ENCODE measurements around the gene IL26.

Gene IL26

DNA sequence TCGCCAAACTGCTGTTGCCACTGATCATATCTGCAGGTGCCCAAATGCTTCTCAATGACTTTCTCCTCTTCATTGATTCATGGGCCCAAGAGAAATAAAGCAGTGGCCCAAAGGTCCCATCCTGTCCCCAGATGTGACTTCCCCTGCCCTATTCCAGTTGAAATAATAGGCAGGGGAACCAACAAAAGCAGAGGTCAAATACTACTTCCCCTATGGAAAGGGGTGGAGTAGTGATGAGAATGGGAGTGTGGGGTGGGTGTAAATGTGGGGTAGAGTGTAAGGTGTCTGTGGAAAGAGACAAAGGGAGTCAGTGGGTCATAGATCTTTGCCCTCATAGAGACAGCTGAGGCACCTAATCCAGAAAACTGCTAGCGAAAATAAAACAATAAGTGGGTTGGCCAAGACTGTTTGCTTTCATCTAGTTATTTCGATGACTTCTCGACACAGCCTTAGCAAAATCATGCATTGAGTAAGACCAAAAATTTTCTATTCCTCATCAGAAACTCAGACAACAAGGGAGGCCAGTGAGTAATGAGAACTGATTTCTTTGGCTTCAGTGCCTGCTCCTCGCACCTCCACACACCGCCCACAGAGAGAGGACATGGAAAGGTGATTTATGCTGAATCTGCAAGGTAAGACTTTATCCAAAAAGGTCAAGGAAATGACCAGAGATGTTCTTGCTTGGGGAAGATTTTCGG is 38.7 kb upstream of the IL26 start:
- H2AFZ ChIP-seq (ENCODE audit: low read length) = no peak overlapping the region
- H3K9me3 ChIP-seq (replicated peaks in 1 of 2; ENCODE audit: control insufficient read depth in 2 of 2, insufficient read depth in 1 of 2, low read depth in 1 of 2, low read length in 2 of 2) = no peaks in the 10 kb centered on the region
- no peak overlapping the region for H3K4ac ChIP-seq (ENCODE audit: low read length)
- H3K14ac ChIP-seq (ENCODE audit: low read length) = no peak overlapping the region
- no peak overlapping the region for H3K23ac ChIP-seq (ENCODE audit: low read depth, low read length, poor library complexity)
- WGBS, 2 donors (ENCODE audit: extremely low coverage in 2 of 2, insufficient read length in 2 of 2, insufficient replicate concordance in 1 of 2) = no CpG with 5 or more reads among the region's 7 CpGs
- no peak overlapping the region for H2BK12ac ChIP-seq (ENCODE audit: low read length)
- no peak overlapping the region for H2BK15ac ChIP-seq (ENCODE audit: low read length)
- H3K9ac ChIP-seq (ENCODE audit: low read depth, low read length, poor library complexity) = no peak overlapping the region
- no peak for DNase-seq (ENCODE audit: low spot score)
- H4K91ac ChIP-seq (ENCODE audit: low read depth, low read length, poor library complexity) = no peak overlapping the region
- H4K8ac ChIP-seq (ENCODE audit: low read depth, low read length) = no peak overlapping the region
- H2BK5ac ChIP-seq (ENCODE audit: low read length) = no peak overlapping the region
- H3K4me1 ChIP-seq (ENCODE audit: control insufficient read depth in 2 of 2, insufficient read depth in 1 of 2, low read depth in 1 of 2, low read length in 2 of 2) = peaks cover 0 to 4% of the 10 kb centered on the region in 2 donors
- no peak overlapping the region for H3K4me3 ChIP-seq (ENCODE audit: low read length in 2 of 2)
- H3K27me3 ChIP-seq (ENCODE audit: control insufficient read depth in 3 of 3, insufficient read depth in 3 of 3, low read depth in 1 of 3, low read length in 3 of 3) = peaks cover 0 to 5% (median 0%) of the 10 kb centered on the region in 3 experiments
- H2BK120ac ChIP-seq (ENCODE audit: low read depth, low read length) = no peak overlapping the region
- H3K4me2 ChIP-seq (ENCODE audit: insufficient read depth, low read length, poor library complexity, severe bottlenecking) = no peak overlapping the region
- no peak overlapping the region for H2AK5ac ChIP-seq (ENCODE audit: low read depth, low read length)
- no peak overlapping the region for H3K18ac ChIP-seq (ENCODE audit: low read length)
- H3K27ac ChIP-seq (replicated peaks; ENCODE audit: low read length) = no peak overlapping the region
- H3K36me3 ChIP-seq (replicated peaks in 1 of 2; ENCODE audit: control insufficient read depth in 2 of 2, insufficient read depth in 2 of 2, low read length in 2 of 2) = no peaks in the 10 kb centered on the region
- H3K79me1 ChIP-seq (ENCODE audit: low read depth, low read length) = no peaks in the 10 kb centered on the region

DNA sequence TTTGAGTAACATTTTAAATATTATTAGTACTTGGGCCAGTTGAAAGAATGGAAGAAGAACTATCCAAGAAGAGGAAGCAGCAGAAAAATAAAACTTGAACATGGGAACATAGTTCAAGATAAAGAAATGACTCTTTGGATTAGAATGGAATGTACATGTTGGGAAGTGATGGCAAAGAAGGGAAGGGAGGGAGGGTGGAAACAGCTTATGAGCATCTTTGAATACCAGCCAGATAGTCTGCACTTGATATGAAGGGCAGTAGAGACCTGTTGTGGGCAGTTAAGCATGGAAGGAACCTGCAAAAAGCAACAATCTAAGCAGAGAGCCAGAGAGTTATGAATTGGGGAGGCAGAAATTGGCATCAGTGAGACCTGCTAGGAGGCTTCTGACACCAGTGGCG is 37.8 kb upstream of the IL26 start:
- Histone ChIP-seq H2AK5ac (ENCODE audit: low read depth, low read length) (no peak overlapping the region), H3K9me3 (replicated peaks in 1 of 2; ENCODE audit: control insufficient read depth in 2 of 2, insufficient read depth in 1 of 2, low read depth in 1 of 2, low read length in 2 of 2) (no peaks in the 10 kb centered on the region), H3K4me1 (ENCODE audit: control insufficient read depth in 2 of 2, insufficient read depth in 1 of 2, low read depth in 1 of 2, low read length in 2 of 2) (peaks cover 0 to 4% of the 10 kb centered on the region in 2 donors), H2BK5ac (ENCODE audit: low read length) (no peak overlapping the region), H3K9ac (ENCODE audit: low read depth, low read length, poor library complexity) (no peak overlapping the region), H2AFZ (ENCODE audit: low read length) (no peak overlapping the region), H3K23ac (ENCODE audit: low read depth, low read length, poor library complexity) (no peak overlapping the region), H3K36me3 (replicated peaks in 1 of 2; ENCODE audit: control insufficient read depth in 2 of 2, insufficient read depth in 2 of 2, low read length in 2 of 2) (no peaks in the 10 kb centered on the region), H3K18ac (ENCODE audit: low read length) (no peak overlapping the region), H4K8ac (ENCODE audit: low read depth, low read length) (no peak overlapping the region), H3K4me3 (ENCODE audit: low read length in 2 of 2) (no peak overlapping the region), H3K27ac (replicated peaks; ENCODE audit: low read length) (no peak overlapping the region), H3K27me3 (ENCODE audit: control insufficient read depth in 3 of 3, insufficient read depth in 3 of 3, low read depth in 1 of 3, low read length in 3 of 3) (peaks cover 0 to 5% (median 0%) of the 10 kb centered on the region in 3 experiments), H2BK15ac (ENCODE audit: low read length) (no peak overlapping the region), H3K14ac (ENCODE audit: low read length) (no peak overlapping the region), H3K79me1 (ENCODE audit: low read depth, low read length) (no peaks in the 10 kb centered on the region), H3K4me2 (ENCODE audit: insufficient read depth, low read length, poor library complexity, severe bottlenecking) (no peak overlapping the region), H4K91ac (ENCODE audit: low read depth, low read length, poor library complexity) (no peak overlapping the region), H2BK12ac (ENCODE audit: low read length) (no peak overlapping the region), H2BK120ac (ENCODE audit: low read depth, low read length) (no peak overlapping the region), H3K4ac (ENCODE audit: low read length) (no peak overlapping the region)
- no CpG with 5 or more reads among the region's 1 CpG for WGBS, 2 donors (ENCODE audit: extremely low coverage in 2 of 2, insufficient read length in 2 of 2, insufficient replicate concordance in 1 of 2)
- DNase-seq (ENCODE audit: low spot score) = no peak

DNA sequence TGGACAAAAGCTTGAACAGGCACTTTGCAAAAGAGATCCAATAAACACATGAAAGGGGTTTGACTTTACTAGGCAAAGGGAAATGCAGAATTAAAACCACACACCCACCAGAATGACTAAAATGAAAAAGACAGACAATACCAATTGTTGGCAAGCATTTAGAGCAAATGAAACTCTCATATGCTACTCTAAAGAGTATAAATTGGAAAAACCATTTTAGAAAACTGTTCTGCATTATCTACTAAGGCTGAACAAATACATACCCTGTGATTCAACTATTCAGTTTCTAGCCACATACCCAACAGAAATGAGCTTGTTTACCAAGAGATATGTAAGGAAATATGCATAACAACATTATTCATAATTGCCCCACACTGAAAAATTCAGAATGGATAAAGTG is 36.3 kb upstream of the IL26 start:
- no peak overlapping the region for H2BK5ac ChIP-seq (ENCODE audit: low read length)
- H3K79me1 ChIP-seq (ENCODE audit: low read depth, low read length) = no peaks in the 10 kb centered on the region
- no peak overlapping the region for H2AK5ac ChIP-seq (ENCODE audit: low read depth, low read length)
- H3K23ac ChIP-seq (ENCODE audit: low read depth, low read length, poor library complexity) = no peak overlapping the region
- no peak overlapping the region for H4K91ac ChIP-seq (ENCODE audit: low read depth, low read length, poor library complexity)
- no peak overlapping the region for H3K27ac ChIP-seq (replicated peaks; ENCODE audit: low read length)
- H3K4ac ChIP-seq (ENCODE audit: low read length) = no peak overlapping the region
- no peak overlapping the region for H2BK120ac ChIP-seq (ENCODE audit: low read depth, low read length)
- H3K4me2 ChIP-seq (ENCODE audit: insufficient read depth, low read length, poor library complexity, severe bottlenecking) = no peak overlapping the region
- no peak overlapping the region for H4K8ac ChIP-seq (ENCODE audit: low read depth, low read length)
- no peak overlapping the region for H3K9ac ChIP-seq (ENCODE audit: low read depth, low read length, poor library complexity)
- no peak overlapping the region for H3K14ac ChIP-seq (ENCODE audit: low read length)
- H3K27me3 ChIP-seq (ENCODE audit: control insufficient read depth in 3 of 3, insufficient read depth in 3 of 3, low read depth in 1 of 3, low read length in 3 of 3) = peaks cover 0 to 5% (median 0%) of the 10 kb centered on the region in 3 experiments
- H2BK12ac ChIP-seq (ENCODE audit: low read length) = no peak overlapping the region
- H3K4me1 ChIP-seq (ENCODE audit: control insufficient read depth in 2 of 2, insufficient read depth in 1 of 2, low read depth in 1 of 2, low read length in 2 of 2) = peaks cover 0 to 3% of the 10 kb centered on the region in 2 donors
- no peak overlapping the region for H2BK15ac ChIP-seq (ENCODE audit: low read length)
- H3K9me3 ChIP-seq (replicated peaks in 1 of 2; ENCODE audit: control insufficient read depth in 2 of 2, insufficient read depth in 1 of 2, low read depth in 1 of 2, low read length in 2 of 2) = no peaks in the 10 kb centered on the region
- H2AFZ ChIP-seq (ENCODE audit: low read length) = no peak overlapping the region
- no peak overlapping the region for H3K4me3 ChIP-seq (ENCODE audit: low read length in 2 of 2)
- no peak for DNase-seq (ENCODE audit: low spot score)
- H3K36me3 ChIP-seq (replicated peaks in 1 of 2; ENCODE audit: control insufficient read depth in 2 of 2, insufficient read depth in 2 of 2, low read length in 2 of 2) = no peaks in the 10 kb centered on the region
- H3K18ac ChIP-seq (ENCODE audit: low read length) = no peak overlapping the region

DNA sequence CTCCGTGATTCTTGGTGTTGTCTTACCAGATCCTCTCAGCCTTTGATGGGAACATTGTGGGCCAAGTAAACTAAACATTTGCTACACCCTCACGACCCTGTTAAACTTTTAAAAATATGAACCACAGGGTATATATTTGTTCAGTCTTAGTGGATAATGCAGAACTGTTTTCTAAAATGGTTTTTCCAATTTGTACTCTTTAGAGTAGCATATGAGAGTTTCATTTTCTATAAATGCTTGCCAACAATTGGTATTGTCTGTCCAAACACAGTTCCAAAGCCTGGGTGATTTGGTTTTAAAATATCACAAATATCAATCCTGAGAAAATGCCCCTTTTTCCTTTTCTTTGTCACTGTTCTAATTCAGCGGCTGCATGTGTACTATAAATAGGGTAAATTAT is 34.5 kb upstream of the IL26 start:
- no peaks in the 10 kb centered on the region for H3K36me3 ChIP-seq (replicated peaks in 1 of 2; ENCODE audit: control insufficient read depth in 2 of 2, insufficient read depth in 2 of 2, low read length in 2 of 2)
- H3K23ac ChIP-seq (ENCODE audit: low read depth, low read length, poor library complexity) = no peak overlapping the region
- no peak overlapping the region for H2BK5ac ChIP-seq (ENCODE audit: low read length)
- H4K8ac ChIP-seq (ENCODE audit: low read depth, low read length) = no peak overlapping the region
- H3K9ac ChIP-seq (ENCODE audit: low read depth, low read length, poor library complexity) = no peak overlapping the region
- H3K27me3 ChIP-seq (ENCODE audit: control insufficient read depth in 3 of 3, insufficient read depth in 3 of 3, low read depth in 1 of 3, low read length in 3 of 3) = peaks cover 0 to 5% (median 0%) of the 10 kb centered on the region in 3 experiments
- no peak overlapping the region for H2BK15ac ChIP-seq (ENCODE audit: low read length)
- H3K4me2 ChIP-seq (ENCODE audit: insufficient read depth, low read length, poor library complexity, severe bottlenecking) = no peak overlapping the region
- no peak overlapping the region for H3K4ac ChIP-seq (ENCODE audit: low read length)
- DNase-seq (ENCODE audit: low spot score) = no peak
- no peak overlapping the region for H4K91ac ChIP-seq (ENCODE audit: low read depth, low read length, poor library complexity)
- no peak overlapping the region for H2AK5ac ChIP-seq (ENCODE audit: low read depth, low read length)
- H3K18ac ChIP-seq (ENCODE audit: low read length) = no peak overlapping the region
- WGBS, 2 donors (ENCODE audit: extremely low coverage in 2 of 2, insufficient read length in 2 of 2, insufficient replicate concordance in 1 of 2) = 100% methylated on average over 1 of the region's 3 CpGs; no CpG with 5 or more reads in 1 of the 2 donors
- peaks cover 0 to 1% of the 10 kb centered on the region in 2 donors for H3K4me1 ChIP-seq (ENCODE audit: control insufficient read depth in 2 of 2, insufficient read depth in 1 of 2, low read depth in 1 of 2, low read length in 2 of 2)
- H2BK120ac ChIP-seq (ENCODE audit: low read depth, low read length) = no peak overlapping the region
- H2AFZ ChIP-seq (ENCODE audit: low read length) = no peak overlapping the region
- no peak overlapping the region for H3K27ac ChIP-seq (replicated peaks; ENCODE audit: low read length)
- no peak overlapping the region for H2BK12ac ChIP-seq (ENCODE audit: low read length)
- no peaks in the 10 kb centered on the region for H3K79me1 ChIP-seq (ENCODE audit: low read depth, low read length)
- H3K9me3 ChIP-seq (replicated peaks in 1 of 2; ENCODE audit: control insufficient read depth in 2 of 2, insufficient read depth in 1 of 2, low read depth in 1 of 2, low read length in 2 of 2) = no peaks in the 10 kb centered on the region
- no peak overlapping the region for H3K14ac ChIP-seq (ENCODE audit: low read length)
- no peak overlapping the region for H3K4me3 ChIP-seq (ENCODE audit: low read length in 2 of 2)

Data from neuronal stem cell (in vitro differentiated cells).